ACHN (cell line): ENCODE measurements around the gene ALG3.
A peak's percentile ranks its signal among the peaks of the same experiment; 100 is the strongest.

Experiments used
- DNase-seq: peaks from one replicate; pipeline ENCODE4 v3.0.0-alpha.2; 2015
- in situ Hi-C: cut with HindIII; loops from 2 replicates; pipeline ENCODE4 v1.10.0; 2017; ENCODE audit warnings: low sequenced_read_pairs, low pct_ligation_motif_present, low pct_unique_long_range_greater_than_20kb

Gene ALG3

GRCh38 chr3:184238246-184238818 lies 10.4 kb downstream of the ALG3 start:
- DNase-seq: no peak
- in situ Hi-C loops: no loop called here

GRCh38 chr3:184237807-184238206 lies 11.0 kb downstream of the ALG3 start:
- DNase-seq: no peak
- in situ Hi-C loops: no loop called here

DNA sequence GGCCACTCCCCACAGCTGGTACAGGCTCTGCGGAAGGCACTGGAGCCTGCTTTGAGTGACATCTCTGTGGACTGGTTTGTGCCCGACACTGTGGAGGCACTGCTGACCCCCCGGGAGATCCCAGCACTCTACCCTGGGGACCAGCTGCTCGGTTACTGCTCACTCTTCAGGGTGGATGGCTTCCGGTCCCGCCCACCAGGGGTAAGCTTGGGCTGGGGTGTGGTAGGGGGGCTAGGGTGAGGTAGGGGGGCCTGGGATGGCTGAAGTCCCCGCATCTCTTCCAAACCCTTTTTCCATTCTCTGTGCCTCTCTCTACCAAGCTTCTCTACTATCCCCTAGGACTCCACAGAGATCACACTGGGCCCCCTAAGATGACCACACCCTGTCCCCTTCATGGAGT lies 11.6 kb downstream of the ALG3 start:
- no peak for DNase-seq
- in situ Hi-C loops: no loop called here

DNA sequence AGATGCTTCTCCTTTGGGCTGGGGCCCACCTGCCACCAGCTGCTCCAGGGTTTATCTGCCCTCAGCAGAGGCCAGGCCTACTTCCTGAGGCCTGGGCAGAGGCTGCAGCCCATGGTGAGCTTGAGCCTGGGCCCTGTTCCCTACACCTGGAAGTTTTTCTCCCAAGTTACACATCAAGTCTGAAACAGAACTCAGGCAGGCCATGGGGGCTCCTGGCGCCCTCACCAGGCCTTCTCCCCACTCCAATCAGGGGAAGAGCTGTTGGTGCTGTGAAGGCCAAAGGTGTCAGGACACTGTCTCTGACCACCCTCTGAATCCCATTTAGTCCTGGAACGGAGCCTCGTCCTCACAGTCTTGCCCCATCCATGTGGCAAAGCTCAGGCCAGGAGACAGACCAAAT lies 12.1 kb downstream of the ALG3 start:
- in situ Hi-C loops: no loop called here

DNA sequence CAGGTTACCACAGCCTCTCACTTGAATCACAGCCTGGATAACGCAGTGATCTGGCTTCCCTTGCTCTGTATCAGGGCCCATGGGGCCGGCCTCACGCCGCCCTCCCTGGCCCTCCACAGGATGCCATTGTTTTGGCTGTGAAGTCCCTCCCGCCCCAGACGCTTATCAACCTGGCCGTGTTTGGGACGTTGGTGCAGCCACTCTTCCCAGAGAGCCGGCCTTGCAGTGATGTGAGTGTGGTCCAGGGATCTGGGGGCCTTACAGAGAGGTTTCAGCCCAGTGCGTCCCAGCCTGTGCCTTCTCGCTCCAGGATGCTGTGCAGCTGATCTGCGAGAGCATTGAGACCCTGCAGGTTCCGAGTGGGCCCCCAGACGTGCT lies 12.7 kb downstream of the ALG3 start:
- in situ Hi-C loops: no loop called here
- DNase-seq: no peak

More for the DNA sequence above, 12.1 kb downstream of the ALG3 start:
- DNase-seq: no peak

- no peak for DNase-seq
- in situ Hi-C loops: no loop called here
These were observed 13.3 kb downstream of the ALG3 start for GRCh38 chr3:184235381-184236032.

DNA sequence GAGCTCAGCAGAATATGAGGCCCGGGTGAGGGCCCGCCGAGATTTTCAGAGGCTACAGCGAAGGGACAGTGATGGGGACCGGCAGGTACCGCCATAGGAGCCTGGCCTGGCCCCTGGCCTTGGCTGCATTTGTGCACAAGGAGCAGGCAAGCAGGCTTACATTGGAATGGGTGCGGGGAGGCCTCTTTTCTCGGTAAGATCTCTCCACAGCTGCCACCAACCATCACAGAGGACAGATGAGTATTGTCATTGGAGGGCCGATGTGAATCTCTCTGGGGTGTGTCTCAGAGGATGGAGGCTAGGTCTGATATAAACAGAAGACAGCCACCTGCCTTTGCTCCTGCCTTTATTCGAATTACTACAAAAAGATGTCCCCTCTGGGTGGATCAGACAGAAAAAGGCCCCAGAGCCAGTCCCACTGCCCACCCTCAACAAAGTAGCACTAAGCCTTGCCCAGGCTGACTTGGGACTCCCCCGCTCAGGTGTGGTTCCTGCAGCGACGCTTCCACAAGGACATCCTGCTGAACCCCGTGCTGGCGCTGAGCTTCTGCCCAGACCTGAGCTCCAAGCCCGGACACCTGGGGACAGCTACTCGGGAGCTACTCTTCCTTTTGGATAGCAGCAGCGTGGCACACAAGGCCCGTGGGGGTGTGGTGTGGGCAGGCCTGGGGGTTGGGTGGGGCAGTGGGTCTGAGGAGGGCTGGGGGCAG lies 13.9 kb downstream of the ALG3 start:
- DNase-seq: no peak
- in situ Hi-C loops: no loop called here

GRCh38 chr3:184234224-184234623 lies 14.5 kb downstream of the ALG3 start:
- DNase-seq: peak; percentile 89
- in situ Hi-C loops: no loop called here

DNA sequence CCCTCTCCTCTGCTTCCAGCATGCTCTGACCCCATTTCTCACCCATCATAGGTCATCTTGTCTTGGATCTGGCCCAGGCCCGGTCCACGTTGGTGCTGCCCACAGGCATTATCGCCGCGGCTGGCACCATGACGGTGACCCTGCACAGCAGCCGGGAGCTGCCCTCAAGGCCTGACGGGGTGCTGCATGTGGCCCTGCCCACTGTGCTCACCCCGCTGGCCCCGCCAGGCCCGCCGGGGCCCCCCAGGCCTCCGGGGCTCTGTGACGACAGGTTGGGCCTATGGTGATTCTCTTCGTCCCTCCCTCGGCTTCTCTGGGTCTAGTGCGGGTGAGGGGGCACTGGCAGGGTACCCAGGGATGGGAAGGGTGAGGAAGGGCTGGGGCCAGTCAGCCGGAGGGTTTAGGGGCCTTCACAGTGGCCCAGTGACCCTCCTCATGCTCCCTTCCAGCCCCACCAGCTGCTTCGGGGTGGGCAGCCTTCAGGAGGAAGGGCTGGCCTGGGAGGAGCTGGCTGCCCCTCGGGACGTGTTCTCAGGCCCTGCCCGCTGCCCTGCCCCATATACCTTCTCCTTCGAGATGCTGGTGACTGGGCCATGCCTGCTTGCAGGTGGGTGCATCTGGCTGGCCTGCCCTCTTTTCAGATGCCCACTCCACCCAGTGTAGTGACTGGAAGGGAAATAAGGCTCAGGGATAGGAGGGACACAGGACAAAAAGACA lies 15.5 kb downstream of the ALG3 start:
- in situ Hi-C loops: no loop called here
- no peak for DNase-seq

- DNase-seq: no peak
- in situ Hi-C loops: no loop called here
These were observed 17.1 kb downstream of the ALG3 start for GRCh38 chr3:184231671-184232070.

DNA sequence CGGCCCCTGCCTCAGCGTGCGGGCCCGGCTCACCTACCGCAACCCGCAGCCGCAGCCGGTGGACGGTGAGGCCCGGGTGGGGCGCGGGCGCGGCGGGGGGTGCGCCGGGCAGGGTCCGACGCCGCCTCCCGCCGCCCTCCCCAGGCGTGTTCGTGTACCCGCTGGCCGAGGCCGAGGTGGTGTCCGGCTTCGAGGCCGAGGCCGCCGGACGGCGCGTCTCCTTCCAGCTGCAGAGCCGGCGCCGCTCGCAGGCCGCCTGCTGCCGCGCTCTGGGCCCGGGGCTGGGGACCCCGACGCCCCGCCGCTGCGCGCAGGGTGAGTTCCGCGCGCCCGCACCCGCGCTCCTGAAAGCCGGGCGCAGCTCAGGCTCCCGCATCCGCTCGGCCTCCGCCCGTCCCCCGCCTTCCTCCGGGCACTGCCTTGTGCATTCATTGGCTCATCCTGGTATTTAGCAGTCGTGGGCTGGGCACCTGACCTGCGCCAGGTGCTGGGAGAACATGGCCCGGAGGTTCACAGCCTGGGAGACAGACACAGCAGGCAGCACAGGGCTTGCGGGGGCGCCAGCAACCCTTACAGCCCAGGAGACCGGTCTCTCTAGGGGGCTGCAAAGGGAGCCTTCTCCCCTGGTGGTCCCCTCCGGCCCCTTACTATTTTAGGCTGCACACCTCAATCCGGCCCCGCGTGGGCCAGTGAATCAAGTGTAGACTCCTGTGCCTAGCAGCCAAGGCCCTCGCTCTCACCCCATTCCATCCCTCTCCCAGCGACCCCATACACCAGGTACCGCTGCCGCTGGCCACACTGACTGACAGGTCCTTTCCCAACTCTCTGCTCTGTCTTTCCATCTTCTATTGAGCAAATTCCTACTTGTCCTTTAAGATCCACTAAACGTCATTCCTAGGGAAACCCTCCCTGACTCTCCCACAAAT lies 17.9 kb downstream of the ALG3 start:
- in situ Hi-C loops: no loop called here

DNA sequence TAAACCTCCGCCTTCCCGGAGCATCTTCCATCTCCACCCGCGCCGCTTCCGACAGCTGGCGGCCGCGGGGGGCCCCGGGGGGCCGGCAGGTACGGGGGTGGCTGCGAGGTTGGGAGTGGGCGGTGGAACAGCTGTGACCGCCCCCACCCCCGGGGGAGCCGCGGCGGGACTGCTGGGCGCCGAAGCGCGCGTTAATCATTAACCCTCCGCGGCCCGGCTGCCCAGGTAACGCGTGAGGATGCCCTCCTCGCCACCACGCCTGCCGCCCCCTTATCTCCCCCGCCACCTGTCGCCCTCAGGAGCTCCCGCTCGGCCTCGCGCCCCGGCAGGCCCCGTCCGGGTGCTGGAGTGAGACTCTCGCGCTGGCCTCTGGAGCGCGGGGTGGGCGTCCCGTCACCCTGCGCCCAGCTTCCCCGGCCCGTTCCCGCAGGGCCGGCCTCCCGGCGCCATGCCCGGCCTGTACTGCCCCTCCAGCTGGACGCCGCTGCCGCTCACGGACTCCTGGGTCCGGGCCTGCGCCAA lies 18.6 kb downstream of the ALG3 start:
- DNase-seq: no peak
- in situ Hi-C loops: no loop called here

More for the DNA sequence above, 17.9 kb downstream of the ALG3 start:
- DNase-seq: no peak

- in situ Hi-C loops: no loop called here
- DNase-seq: peak; percentile 74
These were observed 19.2 kb downstream of the ALG3 start, which contains the start of gene VWA5B2 for GRCh38 chr3:184229394-184230080. Gene VWA5B2, plus strand, starts transcription at chr3:184229585. Its CDS starts 944 bp downstream, at chr3:184230529.

- in situ Hi-C loops: no loop called here
- no peak for DNase-seq
These were observed 20.2 kb downstream of the ALG3 start for GRCh38 chr3:184228376-184229137.

DNA sequence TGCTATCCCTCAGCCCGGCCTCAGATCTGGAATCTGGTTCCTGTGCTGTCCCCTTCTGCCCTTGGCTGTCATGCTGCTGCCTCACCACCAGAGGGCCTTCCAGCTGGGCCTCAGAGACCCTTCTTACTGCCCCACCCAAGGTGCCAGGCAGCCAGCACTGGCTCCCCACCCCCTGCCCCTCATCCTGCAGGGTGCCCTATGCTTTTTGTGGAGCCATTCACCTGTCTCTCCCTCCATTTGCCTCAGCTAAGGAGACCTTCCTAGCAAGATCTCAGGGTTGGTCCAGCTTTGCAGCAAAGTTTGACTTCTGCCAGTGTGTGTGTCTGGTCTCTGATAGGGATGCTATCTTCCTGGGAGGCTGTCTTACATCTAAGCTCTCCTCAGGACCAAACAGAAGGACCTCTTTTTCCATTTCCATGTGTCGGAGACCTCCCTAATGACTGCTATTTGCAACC lies 21.3 kb downstream of the ALG3 start:
- DNase-seq: peak; percentile 36
- in situ Hi-C loops: no loop called here

GRCh38 chr3:184223946-184224345 lies 24.8 kb downstream of the ALG3 start:
- DNase-seq: no peak
- in situ Hi-C loops: no loop called here

GRCh38 chr3:184222521-184222920 lies 26.2 kb downstream of the ALG3 start:
- in situ Hi-C loops: no loop called here
- DNase-seq: no peak
